Activated B cell treated with CpG ODN at 0.5 μM for 24 hours (primary cell): Measurements from ENCODE around the gene SLC13A5. TPM values are rescaled to one million over a fixed set of nuclear protein-coding genes. Genes with fewer than 3 reads are reported as not detected.

Source experiments
- ATAC-seq: fragments of 200-7000 bp; cut with Tn5 transposase; one replicate; pipeline ENCODE4 v1.10.0; 2021; ENCODE audit warnings: low read depth, mild to moderate bottlenecking, moderate library complexity
- CTCF ChIA-PET: fragments of 350-600 bp; sonication (Branson Sonifier 250); formaldehyde crosslinking; loops from one replicate; lab custom pipeline; 2021; ENCODE audit warnings: antibody characterized with exemption; lab: Charles Lee
- POLR2A ChIA-PET: fragments of 350-600 bp; sonication (Branson Sonifier 250); formaldehyde crosslinking; loops from one replicate; lab custom pipeline; 2021; ENCODE audit warnings: antibody characterized with exemption; lab: Charles Lee
- DNase-seq: peaks from one replicate; pipeline ENCODE4 v3.0.0; 2022
- H3K27ac Mint-ChIP-seq: one replicate; pipeline ENCODE4 v1.8.0; 2020; ENCODE audit warnings: mixed read lengths
- H3K27me3 Mint-ChIP-seq: one replicate; pipeline ENCODE4 v1.8.0; 2021; ENCODE audit warnings: mixed read lengths
- H3K36me3 Mint-ChIP-seq: one replicate; pipeline ENCODE4 v1.8.0; 2021; ENCODE audit warnings: low read depth, mixed read lengths
- H3K4me1 Mint-ChIP-seq: one replicate; pipeline ENCODE4 v1.8.0; 2021; ENCODE audit warnings: mixed read lengths
- H3K4me3 Mint-ChIP-seq: one replicate; pipeline ENCODE4 v1.8.0; 2020; ENCODE audit warnings: mild to moderate bottlenecking, mixed read lengths
- H3K9me3 Mint-ChIP-seq: one replicate; pipeline ENCODE4 v1.8.0; 2020; ENCODE audit warnings: mixed read lengths
- intact Hi-C: fragments of 100-400 bp; cut with micrococcal nuclease; formaldehyde crosslinking; loops from one replicate; pipeline ENCODE4 v1.15.1; 2024
- total RNA-seq: library from RNA; stranded (reverse); gene quantifications from 2 replicates; pipeline ENCODE4 v1.2.3, GENCODE V29; 2022
- TF ChIP-seq, protein P1 (sequence below): fragments of 200-600 bp; IDR thresholded peaks from one replicate; pipeline ENCODE4 v1.8.0; 2022; ENCODE audit warnings: antibody characterized with exemption, mild to moderate bottlenecking

Gene SLC13A5
- total RNA-seq, 1 donor from 2014 or later = not detected

DNA sequence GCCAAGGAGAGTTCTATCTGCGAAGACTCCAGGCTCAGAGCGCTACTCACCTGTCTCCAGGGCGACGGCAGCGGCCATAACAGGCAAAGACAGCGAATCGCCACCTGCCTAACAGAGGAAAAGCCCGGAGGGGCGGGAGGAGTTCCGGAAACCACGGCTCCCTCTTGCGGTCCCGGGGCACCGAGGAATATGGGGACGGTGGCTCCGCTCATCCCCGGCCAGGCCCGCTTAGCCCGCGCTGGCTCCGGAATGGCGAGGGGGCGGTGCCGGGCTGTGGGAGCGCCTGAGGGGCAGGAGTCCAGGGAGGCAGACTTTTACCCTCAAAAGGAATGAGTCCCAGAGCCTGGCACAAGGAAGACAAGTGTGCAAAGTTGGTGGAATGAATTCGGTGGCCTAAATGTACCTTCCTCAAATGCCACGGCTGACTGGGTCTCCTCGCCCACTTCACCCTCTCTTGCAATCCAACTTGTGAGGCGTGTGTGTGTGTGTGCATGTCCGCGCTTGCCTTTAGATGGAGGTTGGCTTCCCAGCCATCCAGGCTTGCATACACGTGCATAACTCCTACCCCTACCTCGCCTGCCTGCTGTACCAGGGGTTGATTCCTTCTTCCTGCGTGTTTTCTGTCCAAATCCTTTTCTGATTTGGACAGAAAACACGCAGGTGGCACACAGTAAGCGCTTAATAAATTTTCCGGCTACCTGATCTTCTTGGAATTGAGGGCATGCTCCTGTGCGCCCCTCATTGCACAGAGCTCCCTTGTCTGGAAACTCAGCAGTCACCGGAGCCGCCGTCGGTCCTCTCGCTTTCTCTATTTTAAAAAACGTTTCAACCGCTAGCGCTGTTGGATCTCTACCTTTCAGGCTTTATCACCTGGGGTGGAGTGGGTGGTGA lies 58.1 kb downstream of the SLC13A5 start:
- no peak for DNase-seq
- no peak for ATAC-seq
- Mint-ChIP-seq H3K36me3 (peaks cover 8% of the 10 kb centered on the region), H3K4me3 (peak overlapping the region; percentile 72), H3K27ac (no peak overlapping the region), H3K4me1 (peaks cover 66% of the 10 kb centered on the region), H3K9me3 (no peaks in the 10 kb centered on the region), H3K27me3 (no peaks in the 10 kb centered on the region)
- TF ChIP-seq, protein P1, sequence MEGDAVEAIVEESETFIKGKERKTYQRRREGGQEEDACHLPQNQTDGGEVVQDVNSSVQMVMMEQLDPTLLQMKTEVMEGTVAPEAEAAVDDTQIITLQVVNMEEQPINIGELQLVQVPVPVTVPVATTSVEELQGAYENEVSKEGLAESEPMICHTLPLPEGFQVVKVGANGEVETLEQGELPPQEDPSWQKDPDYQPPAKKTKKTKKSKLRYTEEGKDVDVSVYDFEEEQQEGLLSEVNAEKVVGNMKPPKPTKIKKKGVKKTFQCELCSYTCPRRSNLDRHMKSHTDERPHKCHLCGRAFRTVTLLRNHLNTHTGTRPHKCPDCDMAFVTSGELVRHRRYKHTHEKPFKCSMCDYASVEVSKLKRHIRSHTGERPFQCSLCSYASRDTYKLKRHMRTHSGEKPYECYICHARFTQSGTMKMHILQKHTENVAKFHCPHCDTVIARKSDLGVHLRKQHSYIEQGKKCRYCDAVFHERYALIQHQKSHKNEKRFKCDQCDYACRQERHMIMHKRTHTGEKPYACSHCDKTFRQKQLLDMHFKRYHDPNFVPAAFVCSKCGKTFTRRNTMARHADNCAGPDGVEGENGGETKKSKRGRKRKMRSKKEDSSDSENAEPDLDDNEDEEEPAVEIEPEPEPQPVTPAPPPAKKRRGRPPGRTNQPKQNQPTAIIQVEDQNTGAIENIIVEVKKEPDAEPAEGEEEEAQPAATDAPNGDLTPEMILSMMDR = no peak
- CTCF ChIA-PET = no interaction called here
- intact Hi-C loops = loop anchor here (5.0 kb wide), 1 partner anchor 1202 kb away; the partner anchor contains the start of genes CYB5D1, NAA38 and TMEM88
- POLR2A ChIA-PET = interaction anchor here (1.0 kb wide), 1 partner anchor 14 kb away, joined by 3 read pairs; the partner anchor contains the start of genes KIAA0753 and TXNDC17

DNA sequence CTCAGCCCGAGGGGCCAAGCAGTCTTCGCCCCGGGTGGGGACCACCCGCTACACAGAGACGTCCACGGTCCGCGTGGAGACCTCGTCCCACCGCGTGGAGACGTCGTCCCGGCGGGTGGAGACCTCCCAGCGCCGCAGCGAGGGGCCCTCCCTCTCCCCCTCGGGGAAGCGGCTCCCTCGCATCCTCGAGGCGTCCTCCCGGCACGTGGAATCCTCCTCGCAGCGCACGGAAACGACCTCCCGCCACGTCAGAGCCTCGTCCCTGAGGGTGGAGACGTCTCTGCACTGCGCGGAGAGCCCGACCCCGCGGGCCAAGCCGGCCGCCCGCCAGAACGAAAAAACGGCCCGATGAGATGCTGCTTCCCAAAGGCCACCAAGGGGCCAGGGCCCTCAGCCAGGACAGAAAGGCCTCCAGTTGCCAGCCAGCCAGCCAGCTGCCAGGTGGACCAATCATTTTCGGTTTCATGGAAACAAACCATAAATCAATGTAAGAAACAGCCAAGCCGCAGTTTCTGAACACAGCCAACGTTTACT lies 61.2 kb downstream of the SLC13A5 start:
- TF ChIP-seq, protein P1 = no peak
- H3K4me3 Mint-ChIP-seq = peak overlapping the region; percentile 100
- H3K9me3 Mint-ChIP-seq = no peaks in the 10 kb centered on the region
- ChIA-PET CTCF (no interaction called here), POLR2A (interaction anchor here (1.8 to 1.9 kb wide), 2 partner anchors 9 to 11 kb away, joined by 7 to 28 read pairs; partner anchors contain the start of genes KIAA0753 and TXNDC17)
- peaks cover 35% of the 10 kb centered on the region for H3K36me3 Mint-ChIP-seq
- H3K4me1 Mint-ChIP-seq = peaks cover 68% of the 10 kb centered on the region
- intact Hi-C loops = loop anchor here (1.0 to 5.0 kb wide), 3 partner anchors 12 to 1205 kb away; partner anchors contain the start of genes CYB5D1, KIAA0753, NAA38 and TMEM88
- ATAC-seq = peak; percentile 18
- peak overlapping the region; percentile 24 for H3K27ac Mint-ChIP-seq
- H3K27me3 Mint-ChIP-seq = no peaks in the 10 kb centered on the region
- no peak for DNase-seq

DNA sequence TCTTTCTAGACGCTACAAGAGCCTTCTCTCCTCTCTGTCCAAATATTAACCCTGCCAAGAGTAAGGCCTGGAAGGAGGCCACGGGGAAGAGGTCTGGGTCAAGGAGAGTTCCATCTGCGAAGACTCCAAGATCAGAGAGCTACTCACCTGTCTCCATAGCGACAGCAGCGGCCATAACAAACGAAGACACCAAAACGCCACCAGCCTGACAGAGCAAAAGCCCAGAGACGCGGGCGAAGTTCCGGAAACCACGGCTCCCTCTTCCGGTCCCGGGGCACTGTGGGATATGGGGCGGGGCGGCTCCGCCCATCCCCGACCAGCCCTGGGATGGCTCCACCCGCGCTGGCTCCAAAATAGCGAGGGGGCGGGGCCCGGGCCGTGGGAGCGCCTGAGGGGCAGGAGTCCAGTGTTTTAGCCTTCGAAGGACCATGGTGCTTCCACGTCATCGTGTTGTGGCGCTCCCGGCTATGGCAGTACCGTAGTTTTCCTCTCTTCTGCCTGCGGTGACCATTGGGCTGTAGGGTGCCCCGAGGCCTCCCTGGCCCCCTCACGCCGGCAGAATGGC lies 61.7 kb downstream of the SLC13A5 start, which contains the start of the genes C17orf100 and MED31:
Gene C17orf100 (plus strand): TSS at position 409 of the 565 bp plus-strand sequence. CDS start 152 bp downstream, at position 561.
Gene MED31 (minus strand): TSS at position 252 of the 565 bp plus-strand sequence. CDS start 77 bp downstream, at position 175.
- Mint-ChIP-seq H3K27me3 (no peaks in the 10 kb centered on the region), H3K36me3 (peaks cover 40% of the 10 kb centered on the region), H3K4me1 (peaks cover 69% of the 10 kb centered on the region), H3K4me3 (peak within 1 kb of the TSS; percentile 100), H3K27ac (peak within 1 kb of the TSS; percentile 100), H3K9me3 (no peaks in the 10 kb centered on the region)
- ATAC-seq (peak; percentile 90), DNase-seq (peak; percentile 97)
- ChIA-PET POLR2A (interaction anchor here (1.0 to 1.9 kb wide), 4 partner anchors 10 to 481 kb away, joined by 3 to 28 read pairs (median 6); partner anchors contain the start of genes KIAA0753 and TXNDC17), CTCF (no interaction called here)
- intact Hi-C loops = loop anchor here (1.0 to 5.0 kb wide), 3 partner anchors 11 to 1206 kb away; partner anchors contain the start of genes CYB5D1, KIAA0753, NAA38 and TMEM88
- TF ChIP-seq, protein P1 = no peak

DNA sequence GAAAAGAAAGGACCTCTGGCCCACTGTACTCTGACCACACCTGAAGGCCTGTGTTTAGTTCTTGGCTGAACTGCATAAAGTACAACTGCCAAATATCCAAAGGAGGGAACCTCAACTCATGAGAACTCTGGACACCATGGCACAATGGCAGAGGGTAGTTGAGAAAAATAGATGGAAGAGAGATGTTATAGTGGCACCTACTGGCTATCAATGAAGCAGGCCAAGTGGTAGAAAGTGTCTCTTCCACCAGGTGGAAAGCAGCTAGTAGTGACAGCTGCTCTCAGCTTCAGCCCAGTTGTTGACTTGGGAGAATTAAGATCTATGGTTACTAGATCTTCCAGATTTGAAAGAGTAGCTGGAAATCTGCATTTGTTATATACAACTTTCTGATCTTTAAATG lies 65.0 kb downstream of the SLC13A5 start:
- POLR2A ChIA-PET = no interaction called here

More for the DNA sequence above, 65.0 kb downstream of the SLC13A5 start:
- H3K36me3 Mint-ChIP-seq = peaks cover 70% of the 10 kb centered on the region
- CTCF ChIA-PET = interaction anchor here (1.9 kb wide), 1 partner anchor 176 kb away, joined by 12 read pairs; no protein-coding TSS in a partner anchor
- DNase-seq = no peak
- intact Hi-C loops = loop anchor here (10.0 kb wide), 1 partner anchor 1063 kb away; the partner anchor contains the start of gene NLRP1
- TF ChIP-seq, protein P1 = no peak
- ATAC-seq = no peak
- no peak overlapping the region for H3K27ac Mint-ChIP-seq
- no peaks in the 10 kb centered on the region for H3K27me3 Mint-ChIP-seq
- H3K4me3 Mint-ChIP-seq = no peak overlapping the region
- no peaks in the 10 kb centered on the region for H3K9me3 Mint-ChIP-seq
- H3K4me1 Mint-ChIP-seq = peaks cover 52% of the 10 kb centered on the region
